ENCODE results near the gene PHETA1.
"Not testable (repeated sequence)": the region's sequence is repeated elsewhere in the genome, so short reads cannot be mapped to it uniquely, and the experiment has no call there.

The PHETA1 gene

GRCh38 chr12:111405149-111405858 is 36.4 kb upstream of the PHETA1 start:
- DNase-seq, result peak; percentile 71

DNA sequence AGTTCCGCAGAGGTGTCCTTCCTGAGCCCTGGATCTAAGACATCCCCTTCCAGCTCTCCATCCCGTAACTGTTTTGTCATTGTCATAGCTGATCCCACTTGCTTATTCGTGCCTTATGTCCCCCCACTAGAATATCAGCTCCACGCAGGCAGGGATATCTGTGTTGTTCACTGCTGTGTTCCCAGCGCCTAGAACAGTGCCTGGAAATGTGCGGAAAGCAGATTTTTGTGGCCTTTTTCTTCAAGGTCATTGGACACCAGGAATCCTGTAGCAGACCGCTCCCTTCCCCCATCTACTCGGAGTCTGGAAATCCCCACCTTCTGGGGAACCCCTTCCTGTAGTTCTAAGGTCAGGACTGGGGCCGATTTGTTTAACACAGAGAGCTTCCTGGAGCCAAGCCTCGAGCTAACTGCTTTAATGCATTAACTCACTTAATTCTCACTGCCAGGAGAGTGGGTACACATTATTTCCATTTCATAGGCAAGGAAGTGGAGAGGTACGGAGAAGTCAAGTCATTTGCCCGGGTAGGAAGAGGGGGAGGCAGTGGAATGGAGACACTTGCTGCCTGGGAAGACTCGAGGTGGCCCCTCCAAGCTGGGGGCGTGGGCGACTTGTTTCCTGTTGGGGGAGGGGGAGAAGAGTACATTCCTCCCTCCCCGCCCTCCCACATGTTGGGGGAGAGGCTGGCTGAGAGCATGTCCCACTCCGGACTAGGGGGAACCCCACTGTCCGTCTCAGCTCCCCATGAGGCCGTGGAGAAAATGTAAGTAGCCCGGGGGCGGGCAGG is 35.7 kb upstream of the PHETA1 start:
- no peak for DNase-seq

GRCh38 chr12:111402490-111402824 is 33.6 kb upstream of the PHETA1 start:
- DNase-seq, result not testable (repeated sequence)

- no peak for DNase-seq
Observed at GRCh38 chr12:111401167-111401605, 32.3 kb upstream of the PHETA1 start.

DNA sequence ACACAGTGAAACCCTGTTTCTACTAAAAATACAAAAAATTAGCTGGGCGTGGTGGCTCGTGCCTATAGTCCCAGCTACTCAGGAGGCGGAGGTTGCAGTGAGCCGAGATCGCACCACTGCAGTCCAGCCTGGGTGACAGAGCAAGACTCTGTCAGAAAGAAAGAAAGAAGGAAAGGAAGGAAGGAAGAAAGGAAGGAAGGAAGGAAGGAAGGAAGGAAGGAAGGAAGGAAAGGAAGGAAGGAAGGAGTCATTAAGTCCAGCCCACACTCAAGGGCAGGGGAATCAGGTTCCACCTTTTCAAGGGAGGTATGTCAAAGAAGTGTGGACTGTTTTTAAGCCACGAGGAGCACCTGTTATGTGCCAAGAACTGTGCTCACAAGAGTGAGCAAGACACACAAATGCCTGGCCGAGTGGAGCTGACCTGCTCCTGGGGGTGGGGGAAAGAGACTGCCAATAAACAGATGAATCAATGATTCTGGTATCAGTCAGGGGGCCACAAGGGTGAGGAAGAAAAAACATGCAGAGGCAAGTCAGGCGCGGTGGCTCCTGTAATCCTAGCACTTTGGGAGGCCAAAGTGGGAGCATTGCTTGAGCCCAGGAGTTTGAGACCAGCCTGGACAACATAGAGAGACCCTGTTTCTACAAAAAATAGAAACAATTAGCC is 31.0 kb upstream of the PHETA1 start:
- DNase-seq, result not testable (repeated sequence)

DNA sequence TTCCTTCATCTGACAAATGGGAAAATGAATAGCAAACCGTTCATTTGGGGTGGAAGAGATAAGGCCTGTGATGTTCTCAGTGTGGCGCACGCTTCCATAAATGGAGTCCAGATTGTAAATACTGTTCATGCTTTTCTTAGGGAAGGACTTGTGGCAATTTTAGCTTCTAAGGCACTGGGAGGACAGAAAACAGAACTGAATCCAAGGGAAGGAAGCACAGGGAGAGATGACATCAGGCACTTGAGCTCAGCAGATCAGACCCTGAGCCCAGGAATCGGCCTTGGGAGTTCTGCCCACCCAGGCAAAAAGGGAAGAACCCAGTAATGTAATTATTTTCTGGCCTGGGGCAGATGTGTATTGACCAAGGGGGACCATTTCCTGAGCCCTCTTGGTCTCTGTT is 29.6 kb upstream of the PHETA1 start:
- DNase-seq, result no peak

DNA sequence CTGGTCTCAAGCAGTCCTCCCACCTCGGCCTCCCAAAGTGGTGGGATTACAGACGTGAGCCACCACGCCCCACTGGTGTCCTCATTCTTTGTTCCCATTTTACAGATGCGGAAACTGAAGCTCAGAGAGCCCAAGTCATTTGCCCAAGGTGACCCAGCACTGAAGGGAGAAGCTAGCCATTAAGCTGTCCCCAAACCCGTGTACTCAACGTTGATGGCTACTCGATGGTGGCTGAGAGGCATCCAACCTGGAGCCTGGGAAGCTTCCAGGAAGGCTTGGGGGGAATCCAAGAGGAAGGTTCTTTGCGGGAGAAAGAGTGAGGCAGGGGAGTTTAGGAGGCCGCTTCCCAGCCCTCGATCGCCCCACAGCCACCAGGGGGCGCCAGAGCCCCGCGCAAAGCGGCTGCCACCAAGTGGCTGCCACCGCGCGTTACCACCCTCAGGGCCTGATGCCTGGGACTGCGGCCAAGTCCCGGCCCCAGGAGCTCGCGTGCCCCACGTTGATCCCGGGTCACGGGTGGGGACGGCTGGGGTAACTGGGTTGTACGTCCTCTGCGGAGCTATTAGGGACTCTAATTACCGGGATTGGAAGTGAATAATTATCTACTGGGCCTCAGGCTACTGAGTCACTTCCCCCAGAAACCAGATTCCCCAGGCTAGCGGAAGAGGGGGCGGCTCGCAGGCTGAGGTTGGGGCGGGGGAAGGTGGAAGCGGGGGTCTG is 28.0 kb upstream of the PHETA1 start:
- DNase-seq, result no peak

DNA sequence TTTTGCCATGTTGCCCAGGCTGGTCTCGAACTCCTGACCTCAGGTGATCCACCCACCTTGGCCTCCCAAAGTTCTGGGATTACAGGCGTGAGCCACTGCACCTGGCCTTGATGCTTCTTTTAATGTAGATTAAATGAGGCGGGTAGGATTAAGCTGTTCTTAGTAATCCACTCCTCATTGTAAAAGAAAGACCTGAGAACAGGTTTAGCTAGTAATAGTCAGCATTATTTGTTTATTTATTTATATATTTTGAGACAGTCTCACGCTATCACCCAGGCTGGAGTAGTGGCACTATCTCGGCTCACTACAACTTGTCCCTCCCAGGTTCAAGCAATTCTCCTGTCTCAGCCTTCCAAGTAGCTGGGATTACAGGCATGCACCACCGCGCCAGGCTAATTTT is 27.4 kb upstream of the PHETA1 start:
- not testable (repeated sequence) for DNase-seq

DNA sequence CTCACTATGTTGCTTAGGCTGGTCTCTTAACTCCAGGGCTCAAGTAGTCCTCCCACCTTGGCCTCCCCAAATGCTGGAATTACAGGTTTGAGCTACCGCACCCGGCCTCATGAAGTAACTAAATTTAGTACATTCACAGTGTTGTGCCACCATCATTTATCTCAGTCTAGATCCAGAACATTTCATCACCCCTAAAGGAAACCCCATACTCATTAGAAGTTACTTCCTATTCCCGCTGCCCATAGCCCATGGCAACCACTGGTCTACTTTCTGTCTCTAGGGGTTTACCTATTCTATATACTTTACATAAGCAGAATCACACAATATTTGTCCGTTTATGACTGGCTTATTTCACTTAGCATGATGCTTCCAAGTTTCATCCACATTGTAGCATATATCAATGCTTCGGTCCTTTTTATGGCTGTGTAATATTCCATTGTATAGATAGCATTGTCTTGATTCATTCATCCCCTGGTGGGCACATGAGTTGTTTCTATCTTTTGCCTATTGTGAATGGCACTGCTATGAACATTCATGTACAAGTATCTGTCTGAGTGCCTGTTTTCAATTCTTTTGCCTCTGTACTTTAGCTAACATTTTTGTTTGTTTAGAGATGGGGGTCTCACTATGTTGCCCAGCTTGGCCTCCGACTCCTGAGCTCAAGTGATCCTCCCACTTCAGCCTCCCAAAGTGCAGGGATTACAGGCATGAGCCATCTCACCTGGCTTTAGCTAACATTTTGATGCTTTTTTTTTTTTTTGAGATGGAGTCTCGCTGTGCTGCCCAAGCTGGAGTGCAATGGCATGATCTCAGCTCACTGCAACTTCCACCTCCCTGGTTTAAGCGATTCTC is 26.7 kb upstream of the PHETA1 start:
- DNase-seq, result no peak

GRCh38 chr12:111394480-111394879 is 25.6 kb upstream of the PHETA1 start:
- no peak for DNase-seq

GRCh38 chr12:111393700-111394300 is 24.9 kb upstream of the PHETA1 start:
- no peak for DNase-seq

DNA sequence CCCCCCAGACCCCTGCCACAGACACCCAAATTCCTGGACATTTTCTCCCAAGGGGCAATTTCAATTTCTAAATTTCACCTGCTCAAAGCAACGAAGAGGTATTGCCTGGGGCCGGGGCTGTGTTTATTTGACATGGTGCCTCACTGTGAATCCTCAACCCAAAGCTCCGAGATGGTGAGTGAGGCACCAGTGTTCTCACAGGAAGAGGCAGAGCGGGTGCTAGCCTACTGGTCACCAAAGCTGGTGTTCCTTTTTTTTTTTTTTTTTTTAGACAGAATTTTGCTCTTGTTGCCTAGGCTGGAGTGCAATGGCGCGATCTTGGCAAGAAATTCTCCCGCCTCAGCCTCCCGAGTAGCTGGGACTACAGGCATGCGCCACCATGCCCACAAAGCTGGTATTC is 22.0 kb upstream of the PHETA1 start:
- no peak for DNase-seq

DNA sequence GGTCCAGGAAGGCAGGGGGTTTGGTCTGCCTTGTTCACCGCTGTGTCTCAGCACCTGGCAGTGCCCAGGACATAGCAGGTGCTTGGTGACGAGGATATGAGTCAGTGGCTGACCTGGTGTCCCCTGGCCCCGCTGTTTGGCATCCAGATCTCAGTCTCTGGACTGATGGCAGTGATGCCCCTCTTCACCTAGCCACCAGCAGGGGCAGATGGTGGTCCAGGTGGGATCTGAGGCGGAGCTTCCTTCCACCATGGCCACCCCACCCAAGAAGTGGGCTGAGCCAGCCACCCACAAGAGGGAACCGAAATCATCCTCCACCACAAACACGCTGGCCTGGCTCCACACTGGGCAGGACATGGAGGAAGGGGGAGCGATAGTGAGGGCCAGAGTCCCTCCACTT is 20.7 kb upstream of the PHETA1 start:
- DNase-seq, result no peak

GRCh38 chr12:111387747-111388323 is 18.9 kb upstream of the PHETA1 start:
- no peak for DNase-seq

- no peak for DNase-seq
Observed at GRCh38 chr12:111386885-111387284, 18.0 kb upstream of the PHETA1 start.

DNA sequence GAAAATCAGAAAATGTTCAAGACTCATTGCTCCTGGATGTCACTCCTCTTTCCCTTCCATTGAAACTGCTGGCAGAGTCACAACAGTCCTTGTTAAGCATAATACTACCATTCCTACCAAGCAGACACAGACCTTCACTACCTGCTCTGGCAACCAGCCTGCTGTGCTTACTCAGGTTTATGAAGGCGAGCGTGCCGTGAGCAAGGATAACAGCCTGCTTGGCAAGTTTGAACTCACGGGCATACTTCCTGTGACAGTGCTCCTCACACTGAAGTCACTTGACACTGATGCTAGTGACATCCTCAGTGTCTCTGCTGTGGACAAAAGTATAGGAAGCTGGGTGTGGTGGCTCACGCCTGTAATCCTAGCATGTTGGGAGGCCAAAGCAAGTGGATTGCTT is 15.7 kb upstream of the PHETA1 start:
- no peak for DNase-seq

- no peak for DNase-seq
Observed at GRCh38 chr12:111379942-111380554, 11.2 kb upstream of the PHETA1 start.

- no peak for DNase-seq
Observed at GRCh38 chr12:111377440-111377839, 8.5 kb upstream of the PHETA1 start.

GRCh38 chr12:111373231-111373630 is 4.3 kb upstream of the PHETA1 start:
- DNase-seq, result not testable (repeated sequence)

GRCh38 chr12:111369496-111370220 is 763 bp upstream of the PHETA1 start:
- DNase-seq, result no peak
